Forelimb muscle (tissue), 1 donor: ENCODE measurements around the gene CHGA. TPM values are rescaled to one million over a fixed set of nuclear protein-coding genes. Genes with fewer than 3 reads are reported as not detected.

Experiments used
- DNase-seq: peaks from one replicate; pipeline ENCODE4 v3.0.0-alpha.2; 2013; ENCODE audit warnings: low read depth
- polyA plus RNA-seq: library from polyadenylated mRNA; unstranded; fragments of 120-200 nt; gene quantifications from one replicate; pipeline ENCODE4 v1.2.1, GENCODE V29; 2013; ENCODE audit not compliant: insufficient read length

CHGA gene
- polyA plus RNA-seq, 1 donor = not detected

- DNase-seq = no peak
These were observed 19.6 kb upstream of the CHGA start for GRCh38 chr14:92903359-92903758.

- DNase-seq = no peak
These were observed 17.3 kb upstream of the CHGA start for GRCh38 chr14:92905667-92906066.

- DNase-seq = no peak
These were observed 16.5 kb upstream of the CHGA start for GRCh38 chr14:92906420-92906819.

- DNase-seq = no peak
These were observed 16.1 kb upstream of the CHGA start for GRCh38 chr14:92906823-92907222.

- DNase-seq = no peak
These were observed 15.5 kb upstream of the CHGA start for GRCh38 chr14:92907316-92907911.

GRCh38 chr14:92914087-92914656 is 8.8 kb upstream of the CHGA start:
- DNase-seq = no peak

GRCh38 chr14:92916201-92916600 is 6.7 kb upstream of the CHGA start:
- DNase-seq = no peak

- DNase-seq = no peak
These were observed 5.7 kb upstream of the CHGA start for GRCh38 chr14:92917041-92917940.

GRCh38 chr14:92917956-92918355 is 5.0 kb upstream of the CHGA start:
- no peak for DNase-seq

- no peak for DNase-seq
These were observed 2.9 kb upstream of the CHGA start for GRCh38 chr14:92920001-92920400.

GRCh38 chr14:92922155-92922735 is 705 bp upstream of the CHGA start:
- no peak for DNase-seq

GRCh38 chr14:92923744-92924103 is 774 bp downstream of the CHGA start:
- no peak for DNase-seq

GRCh38 chr14:92924247-92924646 is 1.3 kb downstream of the CHGA start:
- no peak for DNase-seq

GRCh38 chr14:92925446-92925845 is 2.5 kb downstream of the CHGA start:
- DNase-seq = no peak

- DNase-seq = no peak
These were observed 3.4 kb downstream of the CHGA start for GRCh38 chr14:92926180-92926845.

- no peak for DNase-seq
These were observed 4.0 kb downstream of the CHGA start for GRCh38 chr14:92926931-92927330.

GRCh38 chr14:92927349-92928257 is 4.7 kb downstream of the CHGA start:
- DNase-seq = no peak

GRCh38 chr14:92928258-92928629 is 5.3 kb downstream of the CHGA start:
- no peak for DNase-seq

- DNase-seq = no peak
These were observed 6.2 kb downstream of the CHGA start for GRCh38 chr14:92928961-92929688.
